ENCODE measurements around the gene KCNIP4. TPM values are rescaled to one million over a fixed set of nuclear protein-coding genes. Genes with fewer than 3 reads are reported as not detected.

KCNIP4 gene
- total RNA-seq, 1 donor from 2014 or later: not detected

DNA sequence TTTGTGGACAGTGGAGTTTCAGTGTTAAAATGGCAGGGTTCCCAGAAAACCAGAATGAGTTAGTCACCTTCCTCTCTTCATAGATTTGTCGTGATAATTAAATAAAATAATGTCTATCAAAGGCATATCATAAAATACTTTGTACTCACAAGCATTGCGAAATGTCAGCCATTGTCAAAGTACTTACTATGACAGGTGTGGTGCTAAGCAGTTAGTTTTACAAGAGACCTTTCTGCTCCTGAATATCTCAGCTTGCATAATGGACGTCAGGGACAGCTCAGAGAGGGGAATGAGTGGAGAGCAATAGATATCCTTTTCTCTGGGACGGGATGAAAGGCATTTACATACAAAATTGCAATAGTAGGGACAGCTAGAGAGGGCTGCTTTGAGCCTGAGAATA is 560.9 kb downstream of the KCNIP4 start:
- no peak overlapping the region for H3K27ac ChIP-seq
- ATAC-seq (no peak), DNase-seq (no peak)
- no peaks in the 10 kb centered on the region for H3K27me3 ChIP-seq
- no peaks in the 10 kb centered on the region for H3K36me3 ChIP-seq
- TF ChIP-seq, protein P1, sequence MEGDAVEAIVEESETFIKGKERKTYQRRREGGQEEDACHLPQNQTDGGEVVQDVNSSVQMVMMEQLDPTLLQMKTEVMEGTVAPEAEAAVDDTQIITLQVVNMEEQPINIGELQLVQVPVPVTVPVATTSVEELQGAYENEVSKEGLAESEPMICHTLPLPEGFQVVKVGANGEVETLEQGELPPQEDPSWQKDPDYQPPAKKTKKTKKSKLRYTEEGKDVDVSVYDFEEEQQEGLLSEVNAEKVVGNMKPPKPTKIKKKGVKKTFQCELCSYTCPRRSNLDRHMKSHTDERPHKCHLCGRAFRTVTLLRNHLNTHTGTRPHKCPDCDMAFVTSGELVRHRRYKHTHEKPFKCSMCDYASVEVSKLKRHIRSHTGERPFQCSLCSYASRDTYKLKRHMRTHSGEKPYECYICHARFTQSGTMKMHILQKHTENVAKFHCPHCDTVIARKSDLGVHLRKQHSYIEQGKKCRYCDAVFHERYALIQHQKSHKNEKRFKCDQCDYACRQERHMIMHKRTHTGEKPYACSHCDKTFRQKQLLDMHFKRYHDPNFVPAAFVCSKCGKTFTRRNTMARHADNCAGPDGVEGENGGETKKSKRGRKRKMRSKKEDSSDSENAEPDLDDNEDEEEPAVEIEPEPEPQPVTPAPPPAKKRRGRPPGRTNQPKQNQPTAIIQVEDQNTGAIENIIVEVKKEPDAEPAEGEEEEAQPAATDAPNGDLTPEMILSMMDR (IDR thresholded peaks at IDR 0.05): no peak
- intact Hi-C loops (cut with DNase I): no loop called here
- H3K4me3 ChIP-seq: no peak overlapping the region
- H3K4me1 ChIP-seq: no peaks in the 10 kb centered on the region
- H3K9me3 ChIP-seq: no peaks in the 10 kb centered on the region

- Histone ChIP-seq H3K36me3 (no peaks in the 10 kb centered on the region), H3K4me1 (no peaks in the 10 kb centered on the region), H3K4me3 (no peak overlapping the region), H3K27me3 (no peaks in the 10 kb centered on the region), H3K9me3 (no peaks in the 10 kb centered on the region), H3K27ac (no peak overlapping the region)
- DNase-seq: no peak
- ATAC-seq: no peak
- intact Hi-C loops (cut with DNase I): no loop called here
- TF ChIP-seq, protein P1 (IDR thresholded peaks at IDR 0.05): no peak
Observed at GRCh38 chr4:21386166-21386780, 562.3 kb downstream of the KCNIP4 start.

DNA sequence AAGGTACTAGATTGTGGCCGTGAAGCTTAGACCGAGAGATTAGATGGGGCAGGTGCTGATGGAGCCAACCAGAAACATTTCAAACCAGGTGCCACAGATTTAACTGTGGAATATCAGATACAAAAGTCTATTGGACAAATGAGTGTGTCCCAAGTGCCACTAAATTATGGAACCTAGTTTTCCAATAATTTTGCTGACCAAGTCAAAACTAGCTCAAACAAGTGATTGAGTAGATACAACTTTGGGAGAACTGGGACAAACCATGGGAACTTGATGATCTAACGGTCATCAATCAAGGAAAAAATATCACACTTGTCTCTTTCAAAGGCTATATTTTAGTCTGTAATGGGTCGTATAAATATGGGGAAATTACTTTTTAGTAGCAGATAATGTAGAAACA is 562.9 kb downstream of the KCNIP4 start:
- intact Hi-C loops (cut with DNase I): no loop called here
- Histone ChIP-seq H3K4me3 (no peak overlapping the region), H3K36me3 (no peaks in the 10 kb centered on the region), H3K27ac (no peak overlapping the region), H3K4me1 (no peaks in the 10 kb centered on the region), H3K9me3 (no peaks in the 10 kb centered on the region), H3K27me3 (no peaks in the 10 kb centered on the region)
- DNase-seq (no peak), ATAC-seq (no peak)
- TF ChIP-seq, protein P1 (IDR thresholded peaks at IDR 0.05): no peak

DNA sequence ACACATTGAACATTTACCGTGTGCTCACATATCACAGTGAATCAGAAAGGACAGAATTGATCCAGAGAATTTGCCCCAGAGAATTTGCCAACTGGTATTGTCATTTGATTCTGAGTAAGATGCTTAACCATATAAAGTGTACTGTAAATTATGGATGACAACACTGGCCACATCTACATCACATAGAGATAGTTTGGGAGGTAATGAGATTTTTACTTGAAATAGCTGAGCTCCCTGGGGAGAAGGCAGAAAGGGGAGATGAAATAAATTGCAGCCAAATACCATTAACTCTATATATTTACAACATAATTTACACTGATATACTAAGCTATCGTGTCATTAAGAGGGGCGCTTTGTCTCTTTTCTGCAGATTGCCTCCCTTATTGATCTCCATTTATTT is 564.0 kb downstream of the KCNIP4 start:
- DNase-seq (no peak), ATAC-seq (no peak)
- Histone ChIP-seq H3K36me3 (no peaks in the 10 kb centered on the region), H3K9me3 (no peaks in the 10 kb centered on the region), H3K27me3 (no peaks in the 10 kb centered on the region), H3K27ac (no peak overlapping the region), H3K4me1 (no peaks in the 10 kb centered on the region), H3K4me3 (no peak overlapping the region)
- intact Hi-C loops (cut with DNase I): no loop called here
- TF ChIP-seq, protein P1 (IDR thresholded peaks at IDR 0.05): no peak

- H3K27ac ChIP-seq: no peak overlapping the region
- TF ChIP-seq, protein P1 (IDR thresholded peaks at IDR 0.05): no peak
- no peaks in the 10 kb centered on the region for H3K27me3 ChIP-seq
- H3K4me1 ChIP-seq: no peaks in the 10 kb centered on the region
- DNase-seq (no peak), ATAC-seq (no peak)
- no peaks in the 10 kb centered on the region for H3K9me3 ChIP-seq
- intact Hi-C loops (cut with DNase I): no loop called here
- no peaks in the 10 kb centered on the region for H3K36me3 ChIP-seq
- H3K4me3 ChIP-seq: no peak overlapping the region
Observed at GRCh38 chr4:21380861-21381260, 567.7 kb downstream of the KCNIP4 start.

DNA sequence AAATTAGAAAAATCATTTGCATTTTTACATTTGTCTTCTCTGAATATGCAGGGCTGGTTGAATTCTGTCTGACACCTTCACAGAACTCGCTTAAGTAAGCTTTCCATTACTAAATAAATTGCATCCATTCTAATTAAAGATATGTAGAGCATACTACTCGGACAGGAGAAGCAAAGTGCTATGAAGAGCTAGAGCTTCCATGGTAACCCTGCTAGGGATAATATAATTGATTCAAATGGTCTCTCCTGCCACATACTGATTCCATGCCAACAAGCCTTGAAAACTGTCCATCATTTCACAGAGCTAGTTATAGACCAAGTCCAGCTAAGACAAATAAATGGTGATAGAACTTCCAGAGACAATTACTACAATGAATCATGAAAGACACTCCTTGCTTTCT is 571.5 kb downstream of the KCNIP4 start:
- TF ChIP-seq, protein P1 (IDR thresholded peaks at IDR 0.05): no peak
- Histone ChIP-seq H3K4me1 (no peaks in the 10 kb centered on the region), H3K27ac (no peak overlapping the region), H3K4me3 (no peak overlapping the region), H3K36me3 (no peaks in the 10 kb centered on the region), H3K27me3 (no peaks in the 10 kb centered on the region), H3K9me3 (peaks cover 5% of the 10 kb centered on the region)
- no peak for DNase-seq
- intact Hi-C loops (cut with DNase I): no loop called here
- no peak for ATAC-seq

All from upper lobe of right lung (tissue), 1 donor.